Airway epithelial cell (primary cell): Measurements from ENCODE around the gene TFPI. TPM values are rescaled to one million over a fixed set of nuclear protein-coding genes. Genes with fewer than 3 reads are reported as not detected.

ENCODE experiments used
- total RNA-seq: library from RNA; depleted of rRNA; stranded (reverse); fragments of >200 nt; gene quantifications from 2 replicates; pipeline ENCODE4 v1.2.3, GENCODE V29; 2015

TFPI gene
- total RNA-seq, result 3.1 and 4.4 TPM in 2 replicates

GRCh38 chr2:187554011-187554703 lies at the start of gene TFPI:
TFPI (minus strand) TSS chr2:187554435; CDS start chr2:187503768, 50,667 bp downstream.

Other genes starting within 250 kb of the TFPI start
- 0.46 and 1.1 TPM in 2 replicates for gene CALCRL, start 106.2 kb downstream of the TFPI start, total RNA-seq